Measurements from ENCODE around the gene FAAH2. TPM values are rescaled to one million over a fixed set of nuclear protein-coding genes. Genes with fewer than 3 reads are reported as not detected.
"Not testable (repeated sequence)": the region's sequence is repeated elsewhere in the genome, so short reads cannot be mapped to it uniquely, and the experiment has no call there.

FAAH2 gene
- total RNA-seq, 1 experiment from 2014 or later = 3.2 TPM

DNA sequence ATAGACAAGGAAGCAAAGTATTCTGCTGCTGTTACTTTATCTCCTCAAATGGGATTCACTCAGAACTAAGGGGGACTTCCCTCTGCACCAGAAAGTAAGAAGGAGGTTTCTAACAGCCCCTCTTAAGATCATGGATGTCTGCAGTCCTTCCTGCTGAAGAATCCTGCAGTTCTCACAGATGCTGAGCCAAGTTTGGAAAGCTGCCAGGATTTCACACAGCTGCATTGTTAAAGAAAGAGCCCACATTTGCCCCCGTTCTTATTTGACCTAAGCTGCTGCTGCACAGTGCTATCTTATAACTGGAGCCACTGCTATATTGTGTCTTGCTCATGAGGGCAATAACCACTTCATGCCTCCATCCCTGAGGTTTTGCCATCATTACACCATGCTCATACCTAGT lies 81.1 kb downstream of the FAAH2 start:
- in situ Hi-C loops (cut with HindIII; ENCODE audit: low pct_unique_long_range_greater_than_20kb, low sequenced_read_pairs) = no loop called here
- no peak for DNase-seq (ENCODE audit: low read depth)

DNA sequence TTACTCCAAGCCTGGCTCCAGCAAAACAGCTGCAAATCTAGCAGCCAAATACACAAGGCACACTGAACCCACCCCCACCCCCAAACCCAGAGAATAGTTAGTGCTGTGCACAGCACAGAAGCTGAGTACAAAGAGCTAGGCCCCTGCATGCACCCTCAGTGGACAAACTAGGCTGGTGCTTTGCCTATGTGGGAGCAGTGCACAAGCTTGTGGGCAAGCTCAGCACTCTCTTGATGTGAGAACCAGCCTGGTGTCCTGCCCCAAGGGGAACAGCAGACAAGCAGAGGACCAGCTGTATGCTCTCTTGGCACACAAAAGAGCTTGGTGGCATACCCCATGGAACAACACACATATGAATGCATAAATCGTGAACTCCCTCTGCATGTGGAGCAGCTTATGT lies 81.7 kb downstream of the FAAH2 start:
- in situ Hi-C loops (cut with HindIII; ENCODE audit: low pct_unique_long_range_greater_than_20kb, low sequenced_read_pairs) = no loop called here

DNA sequence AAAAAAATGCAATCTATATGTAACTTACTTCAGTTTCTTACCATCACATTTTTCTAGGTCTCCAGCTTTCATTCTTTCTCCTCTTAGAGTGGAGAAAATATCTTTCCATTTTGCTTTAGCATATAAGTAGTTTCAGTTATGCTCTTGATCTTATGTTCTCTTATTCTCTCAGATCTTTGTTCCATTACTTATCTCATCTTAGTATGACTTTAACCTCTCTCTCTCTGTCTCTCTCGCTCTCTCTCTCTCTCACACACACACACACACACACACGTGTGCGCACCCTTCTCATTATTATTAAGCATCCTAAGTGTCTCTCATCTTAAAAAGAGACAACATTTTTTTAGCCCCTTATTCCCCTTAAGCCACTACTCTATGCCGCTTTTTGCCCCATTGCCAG lies 92.8 kb downstream of the FAAH2 start:
- in situ Hi-C loops (cut with HindIII; ENCODE audit: low pct_unique_long_range_greater_than_20kb, low sequenced_read_pairs) = no loop called here
- DNase-seq (ENCODE audit: low read depth) = no peak

More for the DNA sequence above, 81.7 kb downstream of the FAAH2 start:
- no peak for DNase-seq (ENCODE audit: low read depth)

- no peak for DNase-seq (ENCODE audit: low read depth)
- in situ Hi-C loops (cut with HindIII; ENCODE audit: low pct_unique_long_range_greater_than_20kb, low sequenced_read_pairs) = no loop called here
These were observed 93.7 kb downstream of the FAAH2 start for GRCh38 chrX:57380026-57380796.

DNA sequence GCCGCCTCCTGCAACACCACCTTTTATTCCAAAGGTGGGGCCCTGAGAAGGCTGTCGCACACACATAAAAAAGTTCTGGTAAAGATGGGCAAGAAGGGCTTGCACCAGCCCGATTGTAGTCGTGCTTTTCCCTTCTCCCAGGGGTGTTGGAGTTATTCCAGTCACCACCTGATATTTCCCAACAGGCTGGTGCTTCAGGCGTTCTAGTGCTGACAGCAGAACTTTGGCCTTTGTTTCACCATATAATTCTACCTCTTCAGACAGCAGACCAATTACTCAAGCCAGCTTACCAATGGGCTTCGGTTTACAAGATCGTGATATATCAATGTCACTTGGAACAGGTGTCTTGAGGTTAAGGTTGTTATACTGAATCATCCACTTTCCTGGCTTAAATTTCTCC lies 107.7 kb downstream of the FAAH2 start:
- in situ Hi-C loops (cut with HindIII; ENCODE audit: low pct_unique_long_range_greater_than_20kb, low sequenced_read_pairs); DNase-seq (ENCODE audit: low read depth): not testable (repeated sequence)

- DNase-seq (ENCODE audit: low read depth); in situ Hi-C loops (cut with HindIII; ENCODE audit: low pct_unique_long_range_greater_than_20kb, low sequenced_read_pairs): not testable (repeated sequence)
These were observed 116.7 kb downstream of the FAAH2 start for GRCh38 chrX:57403191-57403590.

- DNase-seq (ENCODE audit: low read depth) = no peak
- in situ Hi-C loops (cut with HindIII; ENCODE audit: low pct_unique_long_range_greater_than_20kb, low sequenced_read_pairs) = no loop called here
These were observed 119.6 kb downstream of the FAAH2 start for GRCh38 chrX:57406149-57406548.

DNA sequence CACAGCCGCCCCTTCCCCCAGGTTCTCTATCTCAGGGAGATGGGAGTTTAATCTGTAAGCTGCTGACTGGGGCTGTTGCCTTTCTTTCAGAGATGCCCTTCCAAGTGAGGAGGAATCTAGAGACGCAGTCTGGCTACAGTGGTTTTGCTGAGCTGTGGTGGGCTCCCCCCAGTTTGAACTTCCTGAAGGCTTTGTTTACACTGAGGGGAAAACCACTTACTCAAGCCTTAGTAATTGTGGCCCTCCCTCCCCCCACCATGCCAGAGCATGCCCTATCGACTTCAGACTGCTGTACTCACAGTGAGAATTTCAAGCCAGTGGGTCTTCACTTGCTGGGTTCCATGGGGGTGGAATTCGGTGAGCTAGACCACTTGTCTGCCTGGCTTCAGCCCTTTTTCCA lies 131.3 kb downstream of the FAAH2 start:
- in situ Hi-C loops (cut with HindIII; ENCODE audit: low pct_unique_long_range_greater_than_20kb, low sequenced_read_pairs) = no loop called here
- no peak for DNase-seq (ENCODE audit: low read depth)

DNA sequence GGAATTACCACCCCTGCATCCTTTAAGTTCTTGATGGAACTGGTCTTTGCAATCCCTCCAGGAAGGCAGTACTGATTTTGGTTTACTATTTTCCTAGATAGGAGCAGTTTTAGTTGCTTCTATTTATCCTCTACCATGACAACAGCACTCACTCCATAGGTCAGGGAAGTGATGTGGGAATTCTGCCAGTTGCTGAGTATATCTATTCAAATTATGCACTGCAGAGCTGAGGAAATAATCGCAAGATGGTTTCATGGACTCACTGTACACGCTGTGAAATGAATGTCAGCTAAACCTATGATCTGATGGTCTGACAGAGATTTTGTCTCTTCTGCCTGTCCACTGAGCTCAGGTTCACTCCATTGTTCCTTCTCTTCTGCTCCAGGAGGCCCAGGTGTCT lies 135.8 kb downstream of the FAAH2 start:
- no peak for DNase-seq (ENCODE audit: low read depth)
- in situ Hi-C loops (cut with HindIII; ENCODE audit: low pct_unique_long_range_greater_than_20kb, low sequenced_read_pairs) = no loop called here

GRCh38 chrX:57422790-57423189 lies 136.3 kb downstream of the FAAH2 start:
- no peak for DNase-seq (ENCODE audit: low read depth)
- in situ Hi-C loops (cut with HindIII; ENCODE audit: low pct_unique_long_range_greater_than_20kb, low sequenced_read_pairs) = no loop called here

DNA sequence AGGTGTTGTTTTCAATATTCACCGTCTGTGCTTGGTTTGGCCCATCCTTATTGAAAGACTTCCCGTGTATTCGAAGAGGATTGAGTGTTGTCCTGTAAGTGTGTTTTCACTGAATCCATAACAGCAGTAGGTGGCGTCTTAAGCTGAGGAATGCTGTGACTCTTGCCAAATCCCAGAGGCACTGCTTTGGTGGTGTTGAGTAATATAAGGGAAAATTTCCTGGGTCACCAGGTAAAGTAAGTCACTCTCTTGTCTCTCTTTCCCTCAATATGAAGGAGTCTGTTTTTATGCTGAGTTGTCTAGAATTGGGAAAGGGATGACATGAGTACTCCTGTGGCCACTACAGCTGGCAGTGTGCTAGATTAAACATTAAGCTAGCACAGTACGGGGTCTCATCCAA lies 158.6 kb downstream of the FAAH2 start:
- in situ Hi-C loops (cut with HindIII; ENCODE audit: low pct_unique_long_range_greater_than_20kb, low sequenced_read_pairs) = no loop called here
- DNase-seq (ENCODE audit: low read depth) = no peak

DNA sequence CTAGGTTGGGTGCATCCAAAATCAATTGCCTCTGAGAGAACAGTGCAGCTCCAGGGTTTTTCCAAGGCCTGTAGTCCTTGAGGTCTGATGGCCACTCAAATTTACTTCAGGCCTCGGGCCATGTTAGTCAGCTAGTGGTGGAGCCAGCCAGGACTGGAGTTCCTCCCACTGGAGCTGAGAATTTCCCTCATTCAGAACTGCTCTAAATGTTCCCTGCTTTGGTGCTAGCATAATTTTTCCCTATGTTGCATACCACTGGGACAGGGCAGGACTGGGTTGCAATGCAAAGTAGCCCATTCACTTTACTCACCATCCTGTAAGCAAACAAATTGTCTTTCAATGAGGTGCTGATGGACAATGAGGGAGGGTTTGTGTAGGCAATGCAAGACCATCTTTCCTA lies 159.3 kb downstream of the FAAH2 start:
- no peak for DNase-seq (ENCODE audit: low read depth)

GRCh38 chrX:57447856-57448255 lies 161.3 kb downstream of the FAAH2 start:
- in situ Hi-C loops (cut with HindIII; ENCODE audit: low pct_unique_long_range_greater_than_20kb, low sequenced_read_pairs) = no loop called here
- no peak for DNase-seq (ENCODE audit: low read depth)

More for the DNA sequence above, 159.3 kb downstream of the FAAH2 start:
- in situ Hi-C loops (cut with HindIII; ENCODE audit: low pct_unique_long_range_greater_than_20kb, low sequenced_read_pairs) = no loop called here

- no peak for DNase-seq (ENCODE audit: low read depth)
- in situ Hi-C loops (cut with HindIII; ENCODE audit: low pct_unique_long_range_greater_than_20kb, low sequenced_read_pairs) = no loop called here
These were observed 165.0 kb downstream of the FAAH2 start for GRCh38 chrX:57451426-57452020.

DNA sequence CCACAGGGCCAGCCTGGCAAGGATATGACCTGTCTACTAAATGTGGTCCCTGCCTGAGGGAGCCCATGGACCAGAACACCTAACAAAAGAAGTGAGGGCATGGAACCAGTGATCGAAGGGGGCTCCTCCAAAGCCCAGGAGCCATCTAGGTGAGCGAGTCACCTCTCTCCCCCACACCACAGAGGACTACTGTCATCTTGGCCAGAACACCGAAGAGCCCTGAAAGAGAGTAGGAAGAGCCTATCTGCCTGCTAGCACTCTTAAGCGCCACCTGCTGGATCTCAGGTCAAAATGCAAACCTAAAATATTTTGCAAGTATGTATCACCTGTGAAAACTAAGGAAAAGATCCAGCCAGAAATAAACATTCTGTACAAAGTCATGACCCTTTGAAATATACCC lies 167.4 kb downstream of the FAAH2 start:
- in situ Hi-C loops (cut with HindIII; ENCODE audit: low pct_unique_long_range_greater_than_20kb, low sequenced_read_pairs) = no loop called here
- no peak for DNase-seq (ENCODE audit: low read depth)

DNA sequence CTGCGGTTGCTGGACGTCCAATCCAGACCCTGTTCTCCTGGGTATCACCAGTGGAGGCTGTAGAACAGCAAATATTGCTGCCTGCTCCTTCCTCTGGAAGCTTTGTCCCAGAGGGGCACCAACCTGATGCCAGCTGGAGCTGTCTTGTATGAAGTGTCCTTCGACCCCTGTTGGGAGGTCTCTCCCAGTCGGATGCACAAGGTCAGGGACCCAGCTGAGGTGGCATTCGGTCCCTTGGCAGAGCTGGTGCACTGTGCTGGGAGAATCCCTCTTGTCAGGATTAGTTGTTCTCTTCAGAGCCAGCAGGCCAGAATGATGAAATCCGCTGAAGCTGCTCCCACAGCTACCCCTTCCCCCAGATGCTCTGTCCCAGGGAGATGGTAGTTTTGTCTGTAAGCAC lies 195.0 kb downstream of the FAAH2 start:
- in situ Hi-C loops (cut with HindIII; ENCODE audit: low pct_unique_long_range_greater_than_20kb, low sequenced_read_pairs) = no loop called here

GRCh38 chrX:57516491-57516890 lies 230.0 kb downstream of the FAAH2 start:
- in situ Hi-C loops (cut with HindIII; ENCODE audit: low pct_unique_long_range_greater_than_20kb, low sequenced_read_pairs) = no loop called here
- no peak for DNase-seq (ENCODE audit: low read depth)

More for the DNA sequence above, 195.0 kb downstream of the FAAH2 start:
- no peak for DNase-seq (ENCODE audit: low read depth)

GRCh38 chrX:57519578-57520118 lies 233.1 kb downstream of the FAAH2 start:
- DNase-seq (ENCODE audit: low read depth) = no peak
- in situ Hi-C loops (cut with HindIII; ENCODE audit: low pct_unique_long_range_greater_than_20kb, low sequenced_read_pairs) = no loop called here

DNA sequence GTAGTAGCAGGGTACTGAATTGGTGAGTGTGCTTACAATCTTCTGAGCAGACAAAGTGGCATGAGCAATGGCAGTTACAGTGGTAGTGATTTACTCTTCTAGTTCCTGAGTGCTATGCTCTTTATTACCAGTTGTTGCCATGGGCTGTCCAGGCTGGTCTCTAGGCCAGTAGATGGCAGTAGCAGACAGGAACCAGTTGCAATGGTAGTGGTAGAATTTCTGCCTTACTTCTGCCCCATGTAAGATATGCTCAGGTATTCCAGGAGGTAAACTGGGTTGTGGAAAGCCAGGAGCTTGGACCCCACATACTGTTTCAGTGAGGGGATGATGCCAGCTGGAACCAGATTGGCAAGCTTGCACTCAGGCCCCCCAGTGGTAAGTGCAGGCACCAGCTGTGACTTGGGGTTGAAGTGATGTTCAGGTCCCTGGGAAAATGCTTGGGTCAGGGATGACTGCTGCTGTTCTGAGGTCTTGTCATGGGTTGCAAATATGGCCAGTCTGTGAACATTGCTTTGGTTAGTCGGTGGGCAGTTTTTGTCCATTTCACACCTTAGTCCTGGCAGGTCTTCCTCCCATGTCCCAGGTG lies 242.3 kb downstream of the FAAH2 start:
- peak; percentile 0 for DNase-seq (ENCODE audit: low read depth)
- in situ Hi-C loops (cut with HindIII; ENCODE audit: low pct_unique_long_range_greater_than_20kb, low sequenced_read_pairs) = no loop called here

All from Caki2 (cell line).